Activated naive CD4-positive, alpha-beta T cell treated with anti-CD3 and anti-CD28 coated beads, Interleukin-2, amount 10 ng/mL, durations not matched to agents 7 days and 5 days (primary cell): ENCODE data around the gene PANK1.
A peak's percentile ranks its signal among the peaks of the same experiment; 100 is the strongest.

Experiments
- CTCF ChIA-PET: fragments of 350-600 bp; sonication (Branson Sonifier 250); formaldehyde crosslinking; loops from one replicate; lab custom pipeline; 2021; ENCODE audit warnings: antibody characterized with exemption; lab: Charles Lee
- DNase-seq: peaks from one replicate; pipeline ENCODE4 v3.0.0-alpha.2; 2020
- H3K27ac Mint-ChIP-seq: one replicate; pipeline ENCODE4 v1.8.0; 2021; ENCODE audit warnings: mild to moderate bottlenecking, moderate library complexity, mixed read lengths
- H3K27me3 Mint-ChIP-seq: one replicate; pipeline ENCODE4 v1.8.0; 2021; ENCODE audit warnings: mild to moderate bottlenecking, mixed read lengths
- H3K36me3 Mint-ChIP-seq: one replicate; pipeline ENCODE4 v1.8.0; 2021; ENCODE audit warnings: mixed read lengths
- H3K4me1 Mint-ChIP-seq: one replicate; pipeline ENCODE4 v1.8.0; 2021; ENCODE audit warnings: mixed read lengths
- H3K4me3 Mint-ChIP-seq: one replicate; pipeline ENCODE4 v1.8.0; 2021; ENCODE audit warnings: mild to moderate bottlenecking, moderate library complexity, mixed read lengths
- H3K9me3 Mint-ChIP-seq: one replicate; pipeline ENCODE4 v1.8.0; 2021; ENCODE audit warnings: mixed read lengths

Gene PANK1

GRCh38 chr10:89644967-89645741, at the start of gene PANK1:
Gene PANK1 (minus strand): TSS chr10:89645242. CDS start chr10:89644891, 351 bp downstream.
- Mint-ChIP-seq H3K4me3 (no peak within 1 kb of the TSS), H3K27ac (peak within 1 kb of the TSS; percentile 2), H3K9me3 (no peaks in the 10 kb centered on the region), H3K4me1 (peaks cover 15% of the 10 kb centered on the region), H3K27me3 (peaks cover 28% of the 10 kb centered on the region), H3K36me3 (no peaks in the 10 kb centered on the region)
- DNase-seq: peak; percentile 83
- CTCF ChIA-PET: no interaction called here

DNA sequence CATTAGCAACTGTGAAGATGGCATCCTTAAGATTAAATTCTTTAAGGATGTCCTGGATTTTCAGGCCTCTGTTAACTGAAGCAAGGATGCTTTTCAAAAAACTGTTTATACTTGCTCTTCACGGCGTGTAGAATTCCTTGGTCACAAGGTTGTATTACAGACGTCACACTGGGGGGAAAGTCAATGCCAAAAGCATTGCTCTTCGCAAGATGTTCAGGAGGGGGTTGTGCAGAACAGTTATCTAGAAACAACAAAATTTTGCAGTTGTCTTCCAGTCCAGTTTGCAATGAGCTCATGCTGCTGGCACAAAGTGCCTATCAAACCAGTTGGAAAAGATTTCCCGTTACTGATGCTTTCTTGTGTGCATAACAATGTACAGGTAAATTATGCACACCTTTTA, 48.1 kb upstream of the PANK1 start:
- H3K36me3 Mint-ChIP-seq: no peaks in the 10 kb centered on the region
- no peaks in the 10 kb centered on the region for H3K4me1 Mint-ChIP-seq
- no peak overlapping the region for H3K4me3 Mint-ChIP-seq
- no peak for DNase-seq
- CTCF ChIA-PET: no interaction called here
- H3K27me3 Mint-ChIP-seq: no peaks in the 10 kb centered on the region
- no peak overlapping the region for H3K27ac Mint-ChIP-seq
- no peaks in the 10 kb centered on the region for H3K9me3 Mint-ChIP-seq

DNA sequence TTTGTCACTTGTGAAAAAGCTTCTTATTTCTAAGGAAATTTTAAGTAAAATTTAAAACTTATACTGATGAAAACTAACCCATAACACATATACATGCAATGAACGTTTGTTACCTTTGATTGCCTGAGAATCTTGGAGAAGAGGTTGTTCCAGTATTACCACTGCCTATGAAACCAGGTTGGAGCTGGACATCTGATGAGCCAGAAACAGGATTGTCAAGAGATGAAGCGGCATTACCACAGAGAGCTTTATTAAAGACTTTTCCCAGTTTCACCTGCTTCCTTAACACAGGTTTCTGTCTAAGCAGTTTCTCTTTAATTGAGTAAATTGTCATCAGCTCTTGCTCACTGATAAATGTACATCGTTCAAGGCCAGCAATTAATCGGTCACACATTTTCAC, 47.4 kb upstream of the PANK1 start:
- Mint-ChIP-seq H3K4me1 (no peaks in the 10 kb centered on the region), H3K27ac (no peak overlapping the region), H3K9me3 (no peaks in the 10 kb centered on the region), H3K4me3 (no peak overlapping the region), H3K36me3 (no peaks in the 10 kb centered on the region), H3K27me3 (peaks cover 6% of the 10 kb centered on the region)
- CTCF ChIA-PET: no interaction called here
- DNase-seq: no peak

GRCh38 chr10:89690027-89690426, 45.0 kb upstream of the PANK1 start:
- CTCF ChIA-PET: no interaction called here
- Mint-ChIP-seq H3K36me3 (no peaks in the 10 kb centered on the region), H3K27me3 (peaks cover 9% of the 10 kb centered on the region), H3K4me3 (no peak overlapping the region), H3K27ac (no peak overlapping the region), H3K4me1 (no peaks in the 10 kb centered on the region), H3K9me3 (no peaks in the 10 kb centered on the region)
- no peak for DNase-seq

DNA sequence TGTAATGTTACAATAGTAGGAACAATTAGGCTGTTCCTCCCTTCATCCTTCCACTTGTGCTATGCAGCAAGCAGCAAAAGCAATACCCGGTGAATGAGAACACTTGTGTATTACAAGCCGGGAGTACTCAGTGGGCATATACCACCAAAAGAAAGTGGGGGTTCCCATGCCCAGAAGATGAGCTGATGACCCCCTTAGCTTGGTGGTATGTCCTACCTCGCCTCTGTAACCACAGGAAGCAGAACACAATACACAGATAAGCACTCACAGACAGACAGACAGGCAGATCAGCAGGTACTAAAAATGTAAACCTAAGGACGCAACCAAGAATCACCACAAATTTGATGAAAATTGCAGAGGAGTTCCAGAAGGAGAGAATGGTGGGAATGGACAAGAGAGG, 40.9 kb upstream of the PANK1 start:
- Mint-ChIP-seq H3K27me3 (peaks cover 26% of the 10 kb centered on the region), H3K4me3 (no peak overlapping the region), H3K27ac (no peak overlapping the region), H3K4me1 (no peaks in the 10 kb centered on the region), H3K9me3 (no peaks in the 10 kb centered on the region), H3K36me3 (no peaks in the 10 kb centered on the region)
- CTCF ChIA-PET: no interaction called here
- DNase-seq: no peak

- Mint-ChIP-seq H3K4me3 (no peak overlapping the region), H3K27ac (no peak overlapping the region), H3K27me3 (peaks cover 32% of the 10 kb centered on the region), H3K36me3 (no peaks in the 10 kb centered on the region), H3K9me3 (no peaks in the 10 kb centered on the region), H3K4me1 (no peaks in the 10 kb centered on the region)
- DNase-seq: no peak
- CTCF ChIA-PET: interaction anchor here (1.1 kb wide), 1 partner anchor 8 kb away, joined by 3 read pairs; no protein-coding TSS in a partner anchor
These were observed 39.6 kb upstream of the PANK1 start for GRCh38 chr10:89684604-89685003.

DNA sequence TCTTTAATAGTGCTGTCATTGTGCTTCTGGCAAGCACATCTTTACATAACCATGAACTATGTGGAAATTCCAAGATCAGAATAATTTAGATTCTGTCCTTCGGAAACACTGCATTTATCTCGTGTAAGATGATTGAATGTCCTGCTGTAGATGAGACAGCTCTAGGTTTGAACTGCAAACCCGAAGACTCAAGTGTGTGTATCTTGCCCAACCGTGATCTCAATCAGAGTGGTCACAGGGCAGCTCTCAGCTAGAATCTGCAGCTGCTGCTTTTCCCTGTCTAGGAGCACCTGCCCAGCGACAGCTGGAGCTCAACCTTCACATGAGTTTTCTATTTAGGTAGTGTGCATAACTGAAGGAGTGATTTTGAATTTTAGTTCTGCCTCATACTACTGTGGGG, 38.8 kb upstream of the PANK1 start:
- no peaks in the 10 kb centered on the region for H3K36me3 Mint-ChIP-seq
- no peak for DNase-seq
- no peak overlapping the region for H3K27ac Mint-ChIP-seq
- no peaks in the 10 kb centered on the region for H3K9me3 Mint-ChIP-seq
- CTCF ChIA-PET: no interaction called here
- H3K27me3 Mint-ChIP-seq: peaks cover 32% of the 10 kb centered on the region
- no peak overlapping the region for H3K4me3 Mint-ChIP-seq
- no peaks in the 10 kb centered on the region for H3K4me1 Mint-ChIP-seq

DNA sequence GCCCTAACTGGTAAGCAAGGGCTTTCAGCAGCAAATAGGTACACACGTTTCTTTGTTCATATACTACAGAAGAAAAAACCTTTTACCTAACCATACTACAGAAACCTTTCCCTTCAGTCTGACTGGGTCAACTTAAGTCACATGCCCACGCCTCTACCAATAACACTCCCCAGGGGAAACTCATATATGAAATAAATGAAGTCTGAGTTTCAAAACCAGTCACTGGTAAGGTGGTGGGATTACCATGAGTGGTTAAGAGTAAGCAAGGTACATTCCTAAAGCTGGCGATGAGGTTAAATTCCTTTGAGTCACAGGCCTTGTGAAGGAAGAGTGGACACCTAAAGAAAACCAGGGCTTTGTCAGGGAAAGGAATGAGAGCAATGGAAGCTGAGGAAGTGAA, 34.9 kb upstream of the PANK1 start:
- DNase-seq: no peak
- Mint-ChIP-seq H3K27ac (no peak overlapping the region), H3K4me1 (no peaks in the 10 kb centered on the region), H3K36me3 (no peaks in the 10 kb centered on the region), H3K9me3 (no peaks in the 10 kb centered on the region), H3K27me3 (peaks cover 26% of the 10 kb centered on the region), H3K4me3 (no peak overlapping the region)
- CTCF ChIA-PET: no interaction called here

GRCh38 chr10:89677341-89677740, 32.3 kb upstream of the PANK1 start:
- Mint-ChIP-seq H3K9me3 (no peaks in the 10 kb centered on the region), H3K36me3 (no peaks in the 10 kb centered on the region), H3K27ac (no peak overlapping the region), H3K4me1 (no peaks in the 10 kb centered on the region), H3K4me3 (no peak overlapping the region), H3K27me3 (peaks cover 12% of the 10 kb centered on the region)
- no peak for DNase-seq
- CTCF ChIA-PET: no interaction called here

GRCh38 chr10:89670926-89671325, 25.9 kb upstream of the PANK1 start:
- DNase-seq: no peak
- H3K27me3 Mint-ChIP-seq: peaks cover 13% of the 10 kb centered on the region
- no peak overlapping the region for H3K4me3 Mint-ChIP-seq
- no peaks in the 10 kb centered on the region for H3K9me3 Mint-ChIP-seq
- CTCF ChIA-PET: no interaction called here
- no peaks in the 10 kb centered on the region for H3K4me1 Mint-ChIP-seq
- no peak overlapping the region for H3K27ac Mint-ChIP-seq
- H3K36me3 Mint-ChIP-seq: no peaks in the 10 kb centered on the region

DNA sequence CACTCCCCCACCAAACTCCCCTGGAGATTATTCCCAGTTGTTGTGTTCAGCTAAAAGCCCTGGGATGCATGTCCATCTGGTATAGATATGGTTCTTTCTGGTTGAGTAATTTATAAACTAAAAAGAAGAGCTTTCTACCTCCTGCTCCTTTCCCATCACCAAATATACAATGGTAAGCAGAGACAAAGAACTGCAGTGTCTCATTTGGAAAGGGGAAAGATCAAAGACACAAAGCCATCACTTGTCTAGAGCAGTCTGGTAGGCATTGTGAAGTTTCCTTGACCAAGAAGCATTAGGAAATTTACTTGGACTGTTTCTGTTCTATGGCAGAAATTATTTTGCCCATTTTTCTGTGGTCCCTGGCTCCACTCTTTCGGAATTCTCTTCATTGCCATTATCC, 24.9 kb upstream of the PANK1 start:
- peaks cover 13% of the 10 kb centered on the region for H3K27me3 Mint-ChIP-seq
- no peak overlapping the region for H3K4me3 Mint-ChIP-seq
- no peaks in the 10 kb centered on the region for H3K36me3 Mint-ChIP-seq
- CTCF ChIA-PET: no interaction called here
- no peak overlapping the region for H3K27ac Mint-ChIP-seq
- H3K4me1 Mint-ChIP-seq: no peaks in the 10 kb centered on the region
- no peak for DNase-seq
- no peaks in the 10 kb centered on the region for H3K9me3 Mint-ChIP-seq

DNA sequence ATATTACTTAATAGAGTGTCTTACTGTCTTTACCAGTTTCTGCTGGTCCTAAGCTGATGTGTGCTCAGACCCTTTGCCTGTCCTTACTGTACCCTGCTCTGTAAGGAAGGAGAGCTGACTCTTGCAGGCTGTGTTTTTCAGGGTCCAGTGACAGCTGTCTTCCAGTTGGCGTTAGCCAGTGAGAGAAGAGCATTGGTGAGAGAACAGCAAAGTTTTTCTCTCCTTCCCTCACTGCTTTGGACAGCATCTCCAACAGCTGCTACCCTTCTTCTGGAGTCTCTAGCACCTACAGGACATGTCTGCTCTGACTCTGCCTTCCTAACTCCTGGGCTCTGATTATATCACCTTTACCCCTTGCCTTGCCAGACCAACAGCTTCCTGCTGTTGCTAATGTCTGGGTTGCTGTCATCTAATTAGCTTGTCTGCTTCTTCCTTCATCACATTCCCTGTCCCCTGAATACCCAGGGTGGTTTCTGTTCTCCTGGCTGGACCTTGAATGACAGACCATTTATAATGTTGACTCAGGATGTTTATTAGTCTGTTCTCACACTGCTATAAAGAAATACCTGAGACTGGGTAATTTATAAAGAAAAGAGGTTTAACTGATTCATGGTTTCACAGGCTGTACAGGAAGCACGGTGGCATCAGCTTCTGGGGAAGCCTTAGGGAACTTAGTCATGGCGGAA, 23.5 kb upstream of the PANK1 start:
- Mint-ChIP-seq H3K27me3 (peaks cover 13% of the 10 kb centered on the region), H3K4me1 (no peaks in the 10 kb centered on the region)

GRCh38 chr10:89666138-89666537, 21.1 kb upstream of the PANK1 start:
- H3K27ac Mint-ChIP-seq: no peak overlapping the region
- H3K9me3 Mint-ChIP-seq: no peaks in the 10 kb centered on the region
- no peaks in the 10 kb centered on the region for H3K4me1 Mint-ChIP-seq
- no peaks in the 10 kb centered on the region for H3K36me3 Mint-ChIP-seq
- no peak overlapping the region for H3K4me3 Mint-ChIP-seq
- DNase-seq: no peak
- peaks cover 13% of the 10 kb centered on the region for H3K27me3 Mint-ChIP-seq
- CTCF ChIA-PET: no interaction called here

More for the DNA sequence above, 23.5 kb upstream of the PANK1 start:
- H3K27ac Mint-ChIP-seq: no peak overlapping the region
- CTCF ChIA-PET: no interaction called here
- DNase-seq: no peak
- H3K9me3 Mint-ChIP-seq: no peaks in the 10 kb centered on the region
- H3K36me3 Mint-ChIP-seq: no peaks in the 10 kb centered on the region
- H3K4me3 Mint-ChIP-seq: no peak overlapping the region

- no peak for DNase-seq
- peaks cover 13% of the 10 kb centered on the region for H3K27me3 Mint-ChIP-seq
- no peak overlapping the region for H3K4me3 Mint-ChIP-seq
- no peaks in the 10 kb centered on the region for H3K9me3 Mint-ChIP-seq
- H3K4me1 Mint-ChIP-seq: no peaks in the 10 kb centered on the region
- CTCF ChIA-PET: no interaction called here
- H3K36me3 Mint-ChIP-seq: no peaks in the 10 kb centered on the region
- no peak overlapping the region for H3K27ac Mint-ChIP-seq
These were observed 20.3 kb upstream of the PANK1 start for GRCh38 chr10:89665302-89665701.

GRCh38 chr10:89664203-89664602, 19.2 kb upstream of the PANK1 start:
- Mint-ChIP-seq H3K36me3 (no peaks in the 10 kb centered on the region), H3K9me3 (no peaks in the 10 kb centered on the region), H3K27ac (no peak overlapping the region), H3K4me1 (no peaks in the 10 kb centered on the region), H3K4me3 (no peak overlapping the region), H3K27me3 (peaks cover 16% of the 10 kb centered on the region)
- CTCF ChIA-PET: interaction anchor here (0.6 kb wide), 1 partner anchor 93 kb away, joined by 3 read pairs; no protein-coding TSS in a partner anchor
- DNase-seq: no peak
